HG03442 (cell line): ENCODE results near the gene TMEM19.

Source experiments
- ATAC-seq: cut with Tn5 transposase; IDR thresholded peaks from one replicate; pipeline ENCODE4 v1.9.1; 2021; ENCODE audit warnings: mild to moderate bottlenecking, moderate library complexity; ENCODE audit not compliant: unreplicated experiment

TMEM19 gene

DNA sequence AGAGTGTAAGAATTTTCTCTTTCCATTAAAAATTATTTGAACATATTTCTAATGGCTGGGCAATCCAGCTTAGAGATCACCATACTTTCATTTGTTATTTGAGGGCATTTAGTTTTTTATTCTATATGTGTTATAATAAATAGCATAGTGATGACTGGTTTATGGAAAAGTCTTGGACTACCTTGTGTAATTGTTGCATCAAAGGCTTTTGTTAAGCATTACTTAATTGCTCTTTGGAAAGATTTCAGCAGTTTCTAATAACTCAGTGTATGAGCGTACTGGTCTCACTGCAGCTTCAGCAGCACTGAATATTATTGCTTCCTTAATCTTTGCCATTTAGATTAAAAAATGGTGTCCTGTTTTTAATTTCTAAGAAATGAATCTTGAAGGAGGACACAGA lies 22.8 kb downstream of the TMEM19 start:
- no peak for ATAC-seq

GRCh38 chr12:71710276-71711125 lies 24.6 kb downstream of the TMEM19 start:
- ATAC-seq, result no peak

GRCh38 chr12:71718611-71719010 lies 32.7 kb downstream of the TMEM19 start:
- ATAC-seq, result no peak

DNA sequence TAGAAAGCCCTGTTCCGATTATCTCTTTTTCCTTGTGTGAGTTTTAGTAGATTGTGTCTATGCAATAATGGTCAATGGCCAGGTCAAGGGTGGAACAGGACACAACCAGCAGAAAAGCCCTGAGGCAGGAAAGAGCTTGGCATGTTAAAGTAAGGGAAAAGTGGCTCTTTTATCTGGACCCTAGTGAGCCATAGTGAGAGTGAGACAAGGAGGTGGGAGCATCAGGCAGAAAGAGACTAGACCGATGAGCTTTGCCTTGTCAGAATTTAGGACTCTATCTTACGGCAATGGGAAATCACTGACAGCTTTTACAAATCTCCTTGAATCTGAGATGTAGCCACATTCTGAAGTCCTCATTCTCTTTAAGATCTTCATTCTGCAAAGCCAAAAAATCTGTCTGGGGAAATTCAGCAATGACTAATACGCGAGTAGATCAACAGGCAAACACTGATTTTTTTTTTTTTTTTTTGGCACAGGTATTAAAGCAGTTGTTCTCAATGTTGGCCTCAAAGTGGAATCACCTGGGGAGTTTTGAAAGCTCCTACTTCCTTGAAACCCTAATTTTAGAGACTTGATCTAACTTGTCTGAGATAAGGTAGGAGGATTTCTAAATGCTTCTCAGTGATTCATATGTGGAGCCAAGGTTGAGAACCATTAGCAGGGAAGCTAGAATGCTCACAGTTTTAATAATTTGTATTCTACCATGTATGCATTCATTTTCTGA lies 33.9 kb downstream of the TMEM19 start:
- no peak for ATAC-seq

- ATAC-seq, result no peak
These were observed 36.1 kb downstream of the TMEM19 start for GRCh38 chr12:71721783-71722505.

- no peak for ATAC-seq
These were observed 39.1 kb downstream of the TMEM19 start for GRCh38 chr12:71725011-71725410.

- no peak for ATAC-seq
These were observed 40.7 kb downstream of the TMEM19 start for GRCh38 chr12:71726548-71726947.

- no peak for ATAC-seq
These were observed 42.1 kb downstream of the TMEM19 start for GRCh38 chr12:71727958-71728357.

GRCh38 chr12:71730936-71731335 lies 45.1 kb downstream of the TMEM19 start:
- no peak for ATAC-seq

DNA sequence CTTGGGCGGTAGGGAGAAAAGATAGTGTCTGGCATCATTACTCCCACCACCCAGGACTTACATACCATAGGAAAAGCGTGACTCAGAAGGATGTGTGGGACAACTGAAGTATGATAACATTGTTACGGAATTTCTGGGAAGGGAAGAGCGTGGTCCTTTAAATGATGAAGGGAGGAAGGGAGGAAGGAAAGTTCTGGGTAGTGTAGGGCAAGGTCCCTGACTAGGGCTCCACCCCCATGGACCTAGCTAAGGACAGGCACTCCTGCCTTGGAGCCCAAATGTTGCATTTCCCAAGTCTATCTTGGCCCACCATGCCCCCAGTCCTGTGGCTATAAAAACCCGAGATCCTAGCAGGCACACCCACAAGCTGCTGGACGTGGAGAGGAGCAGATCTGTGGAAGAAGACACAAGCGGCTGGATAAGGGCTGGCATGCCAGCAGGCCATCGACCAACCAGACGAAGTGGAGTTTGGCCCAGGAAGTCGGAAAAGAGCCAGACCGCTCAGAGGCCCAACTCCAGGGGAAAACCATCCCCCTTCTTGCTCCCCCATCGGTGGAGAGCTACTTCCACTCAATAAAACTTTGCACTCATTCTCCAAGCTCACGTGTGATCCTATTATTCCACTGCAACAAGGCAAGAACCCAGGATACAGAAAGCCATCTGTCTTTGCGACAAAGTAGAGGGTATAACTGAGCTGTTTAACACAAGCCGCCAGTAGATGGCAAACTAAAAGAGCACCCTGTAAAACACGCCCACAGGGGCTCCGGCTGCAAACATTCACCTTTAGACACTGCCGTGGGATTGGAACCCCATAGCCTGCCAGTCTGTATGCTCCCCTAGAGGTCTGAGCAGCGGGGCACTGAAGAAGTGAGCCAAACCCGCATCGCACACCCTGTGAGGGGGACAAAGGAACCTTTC lies 45.8 kb downstream of the TMEM19 start:
- ATAC-seq, result peak; percentile 76

GRCh38 chr12:71732357-71732712 lies 46.5 kb downstream of the TMEM19 start:
- ATAC-seq, result no peak

DNA sequence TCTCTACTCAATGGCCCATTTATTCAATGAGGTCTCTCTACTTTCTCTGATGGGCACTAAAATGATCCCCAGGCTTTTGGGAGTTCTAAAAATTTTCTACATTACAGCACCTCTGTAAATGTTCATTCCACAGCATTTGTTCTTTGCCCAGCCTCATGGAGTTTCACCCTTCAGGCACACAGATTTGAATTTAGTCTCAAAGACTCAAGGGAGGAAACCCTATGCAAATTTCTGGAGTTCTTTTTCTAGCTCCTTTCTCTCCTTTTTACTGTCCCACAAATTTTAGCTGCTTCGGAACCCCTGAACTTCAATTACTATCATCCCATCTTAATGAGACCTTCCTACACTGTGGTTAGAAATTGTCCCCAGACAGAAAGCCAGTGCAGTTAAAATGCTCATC lies 51.3 kb downstream of the TMEM19 start:
- ATAC-seq, result no peak

DNA sequence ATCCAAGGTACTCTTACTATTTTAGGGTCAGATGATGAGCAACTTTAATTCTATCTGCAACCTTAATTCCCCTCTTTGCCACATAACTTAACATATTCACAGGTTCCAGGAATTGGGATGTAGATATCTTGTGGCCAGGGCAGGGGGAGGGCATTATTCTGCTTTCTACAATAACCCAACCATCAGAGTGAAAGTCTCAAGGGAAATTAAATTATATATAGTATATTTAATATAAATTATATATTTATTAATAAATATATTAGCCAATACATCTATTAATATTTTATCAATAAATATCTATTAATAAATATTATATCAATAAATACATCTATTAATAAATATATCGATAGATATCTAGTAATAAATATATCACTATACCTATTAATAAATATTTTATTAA lies 57.1 kb downstream of the TMEM19 start:
- ATAC-seq, result no peak

GRCh38 chr12:71744522-71745300 lies 58.8 kb downstream of the TMEM19 start:
- no peak for ATAC-seq

GRCh38 chr12:71746974-71747611 lies 61.2 kb downstream of the TMEM19 start:
- peak; percentile 95 for ATAC-seq

GRCh38 chr12:71748081-71748850 lies 62.4 kb downstream of the TMEM19 start:
- no peak for ATAC-seq

GRCh38 chr12:71749666-71750065 lies 63.8 kb downstream of the TMEM19 start:
- no peak for ATAC-seq

DNA sequence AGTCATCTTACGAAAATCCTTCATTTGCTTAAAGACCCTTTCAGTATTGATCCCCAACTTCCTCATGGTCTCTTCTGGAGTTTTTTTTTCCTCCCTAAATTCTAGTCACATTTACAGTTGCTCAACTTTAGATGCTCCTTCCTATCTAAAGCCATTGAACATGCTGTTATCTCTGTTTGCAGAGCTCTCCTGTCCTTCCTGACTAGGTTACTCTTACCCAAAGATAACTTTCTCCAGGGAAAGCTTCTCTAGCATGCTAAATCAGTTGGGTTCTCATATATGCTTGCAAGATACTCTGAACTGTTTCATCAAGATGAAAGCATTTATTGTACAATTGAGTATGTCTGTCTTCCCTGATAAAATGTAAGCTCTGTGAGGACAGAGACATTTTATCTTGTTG lies 67.0 kb downstream of the TMEM19 start:
- no peak for ATAC-seq
